Activated naive CD8-positive, alpha-beta T cell treated with anti-CD3 and anti-CD28 coated beads, Interleukin-2, amount 50 U/mL, for 24 hours (primary cell): Measurements from ENCODE around the gene CYTH3.
"Not testable (repeated sequence)": the region's sequence is repeated elsewhere in the genome, so short reads cannot be mapped to it uniquely, and the experiment has no call there.

ENCODE experiments used
- ATAC-seq: fragments of 150-1000 bp; cut with Tn5 transposase; one replicate; pipeline ENCODE4 v1.10.0; 2021
- DNase-seq: peaks from one replicate; pipeline ENCODE4 v3.0.0; 2021
- H3K27ac Mint-ChIP-seq: one replicate; pipeline ENCODE4 v1.8.0; 2021; ENCODE audit warnings: mild to moderate bottlenecking, mixed read lengths
- H3K27me3 Mint-ChIP-seq: one replicate; pipeline ENCODE4 v1.8.0; 2021; ENCODE audit warnings: mixed read lengths
- H3K36me3 Mint-ChIP-seq: one replicate; pipeline ENCODE4 v1.8.0; 2021; ENCODE audit warnings: low read depth, mixed read lengths
- H3K4me1 Mint-ChIP-seq: one replicate; pipeline ENCODE4 v1.8.0; 2021; ENCODE audit warnings: mixed read lengths
- H3K4me3 Mint-ChIP-seq: one replicate; pipeline ENCODE4 v1.8.0; 2021; ENCODE audit warnings: mild to moderate bottlenecking, moderate library complexity, mixed read lengths
- H3K9me3 Mint-ChIP-seq: one replicate; pipeline ENCODE4 v1.8.0; 2021; ENCODE audit warnings: mixed read lengths

CYTH3 gene, protein sequence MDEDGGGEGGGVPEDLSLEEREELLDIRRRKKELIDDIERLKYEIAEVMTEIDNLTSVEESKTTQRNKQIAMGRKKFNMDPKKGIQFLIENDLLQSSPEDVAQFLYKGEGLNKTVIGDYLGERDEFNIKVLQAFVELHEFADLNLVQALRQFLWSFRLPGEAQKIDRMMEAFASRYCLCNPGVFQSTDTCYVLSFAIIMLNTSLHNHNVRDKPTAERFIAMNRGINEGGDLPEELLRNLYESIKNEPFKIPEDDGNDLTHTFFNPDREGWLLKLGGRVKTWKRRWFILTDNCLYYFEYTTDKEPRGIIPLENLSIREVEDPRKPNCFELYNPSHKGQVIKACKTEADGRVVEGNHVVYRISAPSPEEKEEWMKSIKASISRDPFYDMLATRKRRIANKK

GRCh38 chr7:6272481-6273323 is at the start of gene CYTH3:
Gene CYTH3, minus strand, starts transcription at chr7:6272624. Its CDS starts 117 bp downstream, at chr7:6272507.
- no peaks in the 10 kb centered on the region for H3K36me3 Mint-ChIP-seq
- no peaks in the 10 kb centered on the region for H3K9me3 Mint-ChIP-seq
- H3K27me3 Mint-ChIP-seq: peaks cover 23% of the 10 kb centered on the region
- H3K27ac Mint-ChIP-seq: peak within 1 kb of the TSS; percentile 59
- peaks cover 22% of the 10 kb centered on the region for H3K4me1 Mint-ChIP-seq
- DNase-seq (peak; percentile 83), ATAC-seq (peak; percentile 83)
- H3K4me3 Mint-ChIP-seq: peak within 1 kb of the TSS; percentile 83

DNA sequence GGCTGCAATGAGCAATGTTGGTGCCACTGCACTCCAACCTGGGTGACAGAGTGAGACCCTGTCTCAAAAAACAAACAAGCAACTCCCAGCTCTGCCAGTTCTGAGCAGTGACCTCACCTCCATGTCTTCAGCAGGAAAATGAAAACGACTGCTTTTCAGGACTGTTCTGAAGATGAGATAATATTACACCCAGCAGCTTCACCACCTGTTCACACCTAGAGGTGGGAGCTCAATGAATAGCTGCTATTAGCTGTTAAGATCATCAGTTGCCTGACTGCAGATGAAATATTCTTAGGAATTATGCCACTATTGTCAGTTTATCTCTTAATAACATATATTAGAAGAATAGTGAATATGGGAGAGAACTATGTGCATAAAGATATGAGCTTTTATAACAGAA is 48.4 kb upstream of the CYTH3 start:
- no peaks in the 10 kb centered on the region for H3K9me3 Mint-ChIP-seq
- DNase-seq (no peak), ATAC-seq (no peak)
- no peaks in the 10 kb centered on the region for H3K36me3 Mint-ChIP-seq
- no peak overlapping the region for H3K4me3 Mint-ChIP-seq
- peaks cover 13% of the 10 kb centered on the region for H3K4me1 Mint-ChIP-seq
- no peaks in the 10 kb centered on the region for H3K27me3 Mint-ChIP-seq
- H3K27ac Mint-ChIP-seq: no peak overlapping the region

- Mint-ChIP-seq H3K27ac (no peak overlapping the region), H3K9me3 (no peaks in the 10 kb centered on the region), H3K4me3 (no peak overlapping the region), H3K27me3 (no peaks in the 10 kb centered on the region), H3K36me3 (no peaks in the 10 kb centered on the region), H3K4me1 (peaks cover 11% of the 10 kb centered on the region)
- ATAC-seq: peak; percentile 69
- DNase-seq: peak; percentile 28
Measured at GRCh38 chr7:6317797-6318438, 45.5 kb upstream of the CYTH3 start.

DNA sequence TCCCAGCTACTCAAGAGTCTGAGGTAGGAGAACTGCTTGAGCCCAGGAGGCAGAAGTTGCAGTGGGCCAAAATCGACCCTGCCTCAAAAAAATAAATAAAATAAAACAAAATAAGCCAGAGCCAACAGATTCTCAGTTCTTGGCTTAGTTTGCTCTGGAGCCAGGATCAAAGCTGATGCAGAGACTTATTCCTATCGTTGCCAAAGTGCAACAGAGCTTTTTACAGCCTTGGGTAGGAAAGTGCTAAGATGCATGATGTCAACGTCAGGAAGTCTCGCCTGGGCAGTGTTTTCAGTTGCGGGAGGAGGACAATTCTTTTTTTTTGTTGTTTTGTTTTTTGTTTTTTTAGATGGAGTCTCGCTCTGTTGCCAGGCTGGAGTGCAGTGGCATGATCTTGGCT is 43.8 kb upstream of the CYTH3 start:
- ATAC-seq (no peak), DNase-seq (no peak)
- no peaks in the 10 kb centered on the region for H3K36me3 Mint-ChIP-seq
- H3K27ac Mint-ChIP-seq: no peak overlapping the region
- peaks cover 10% of the 10 kb centered on the region for H3K4me1 Mint-ChIP-seq
- H3K4me3 Mint-ChIP-seq: no peak overlapping the region
- H3K27me3 Mint-ChIP-seq: no peaks in the 10 kb centered on the region
- no peaks in the 10 kb centered on the region for H3K9me3 Mint-ChIP-seq

- Mint-ChIP-seq H3K4me1 (peaks cover 10% of the 10 kb centered on the region), H3K27me3 (no peaks in the 10 kb centered on the region), H3K27ac (no peak overlapping the region), H3K4me3 (no peak overlapping the region), H3K36me3 (no peaks in the 10 kb centered on the region), H3K9me3 (no peaks in the 10 kb centered on the region)
- no peak for ATAC-seq
- no peak for DNase-seq
Measured at GRCh38 chr7:6315746-6316145, 43.3 kb upstream of the CYTH3 start.

GRCh38 chr7:6310271-6310993 is 38.0 kb upstream of the CYTH3 start:
- DNase-seq (no peak), ATAC-seq (no peak)
- no peaks in the 10 kb centered on the region for H3K27me3 Mint-ChIP-seq
- no peak overlapping the region for H3K4me3 Mint-ChIP-seq
- no peaks in the 10 kb centered on the region for H3K4me1 Mint-ChIP-seq
- H3K9me3 Mint-ChIP-seq: no peaks in the 10 kb centered on the region
- H3K27ac Mint-ChIP-seq: no peak overlapping the region
- no peaks in the 10 kb centered on the region for H3K36me3 Mint-ChIP-seq

DNA sequence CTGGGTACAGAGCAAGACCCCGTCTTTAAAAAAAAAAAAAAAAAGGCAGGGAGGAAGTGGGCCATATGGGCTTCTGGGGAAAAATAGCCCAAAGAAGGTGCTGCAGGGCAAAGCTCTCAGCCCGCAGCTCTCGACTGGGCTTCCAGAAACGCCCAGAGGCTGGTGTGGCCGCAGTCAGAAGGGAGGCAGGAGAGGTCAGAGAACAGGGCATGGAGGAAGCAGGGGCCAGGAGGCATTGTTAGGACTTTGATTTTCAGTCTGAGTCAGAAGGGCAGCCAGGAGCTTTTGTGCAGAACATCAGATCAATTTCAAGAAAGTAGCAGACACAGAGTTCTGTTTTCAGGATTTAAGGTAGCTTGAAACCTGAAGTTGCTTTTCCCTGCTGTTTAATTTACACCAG is 35.3 kb upstream of the CYTH3 start:
- Mint-ChIP-seq H3K4me1 (no peaks in the 10 kb centered on the region), H3K36me3 (no peaks in the 10 kb centered on the region), H3K27ac (no peak overlapping the region), H3K27me3 (no peaks in the 10 kb centered on the region), H3K9me3 (no peaks in the 10 kb centered on the region), H3K4me3 (no peak overlapping the region)
- ATAC-seq: no peak
- DNase-seq: no peak

DNA sequence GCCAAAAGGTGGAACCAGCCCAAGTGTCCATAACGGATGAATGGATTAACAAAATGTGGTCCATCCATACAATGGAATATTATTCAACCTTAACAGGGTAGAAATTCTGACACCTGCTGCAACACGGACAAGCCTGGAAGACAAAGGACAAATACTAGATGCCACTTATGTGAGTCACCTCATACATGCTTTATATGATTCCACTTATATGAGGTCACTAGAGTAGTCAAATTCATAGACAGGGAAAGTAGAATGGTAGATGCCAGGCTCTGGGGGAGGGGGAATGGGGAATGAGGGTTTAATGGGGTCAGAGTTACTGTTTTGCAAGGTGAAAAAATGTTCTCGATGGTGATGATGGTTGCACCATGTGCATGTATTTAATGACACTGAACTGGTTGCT is 34.0 kb upstream of the CYTH3 start:
- Mint-ChIP-seq H3K9me3 (no peaks in the 10 kb centered on the region), H3K27ac (no peak overlapping the region), H3K36me3 (no peaks in the 10 kb centered on the region), H3K4me1 (no peaks in the 10 kb centered on the region), H3K4me3 (no peak overlapping the region), H3K27me3 (no peaks in the 10 kb centered on the region)
- no peak for DNase-seq
- no peak for ATAC-seq

DNA sequence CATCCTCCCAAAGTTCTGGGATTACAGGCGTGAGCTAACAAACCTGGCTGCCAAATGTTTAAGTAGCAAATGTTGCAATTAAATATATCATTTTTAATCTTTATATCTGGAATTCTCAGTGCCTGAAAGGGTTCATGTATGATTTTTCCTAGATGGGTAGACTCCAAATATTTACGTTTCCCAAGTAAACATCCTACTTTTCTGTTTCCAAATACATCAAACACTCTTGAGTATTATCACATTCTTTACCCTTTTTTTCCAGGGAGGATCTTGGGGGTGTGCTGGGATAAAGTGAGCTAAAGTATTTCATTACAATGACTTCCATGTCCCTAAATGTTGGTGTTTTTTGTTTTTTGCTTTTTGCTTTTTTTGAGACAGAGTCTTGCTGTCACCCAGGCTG is 32.9 kb upstream of the CYTH3 start:
- no peak for ATAC-seq
- no peak overlapping the region for H3K4me3 Mint-ChIP-seq
- no peaks in the 10 kb centered on the region for H3K36me3 Mint-ChIP-seq
- no peaks in the 10 kb centered on the region for H3K4me1 Mint-ChIP-seq
- no peaks in the 10 kb centered on the region for H3K27me3 Mint-ChIP-seq
- no peak overlapping the region for H3K27ac Mint-ChIP-seq
- H3K9me3 Mint-ChIP-seq: no peaks in the 10 kb centered on the region
- no peak for DNase-seq

DNA sequence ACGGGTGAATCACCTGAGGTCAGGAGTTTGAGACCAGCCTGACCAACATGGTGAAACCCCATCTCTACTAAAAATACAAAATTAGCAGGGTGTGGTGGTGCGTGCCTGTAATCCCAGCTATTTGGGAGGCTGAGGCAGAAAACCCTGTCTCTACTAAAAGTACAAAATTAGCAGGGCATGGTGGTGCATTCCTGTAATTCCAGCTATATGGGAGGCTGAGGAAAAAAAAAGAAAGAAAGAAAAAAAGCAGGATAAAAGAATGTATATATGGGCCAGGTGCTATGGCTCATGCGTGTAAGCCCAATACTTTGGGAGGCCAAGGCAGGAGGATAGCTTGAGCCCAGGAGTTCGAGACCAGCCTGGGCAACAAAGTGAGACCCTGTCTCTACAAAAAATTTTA is 29.0 kb upstream of the CYTH3 start:
- not testable (repeated sequence) for H3K36me3 Mint-ChIP-seq, H3K4me3 Mint-ChIP-seq, H3K27ac Mint-ChIP-seq, H3K27me3 Mint-ChIP-seq, DNase-seq, H3K9me3 Mint-ChIP-seq, ATAC-seq, H3K4me1 Mint-ChIP-seq

- ATAC-seq (no peak), DNase-seq (no peak)
- H3K36me3 Mint-ChIP-seq: no peaks in the 10 kb centered on the region
- no peaks in the 10 kb centered on the region for H3K27me3 Mint-ChIP-seq
- H3K27ac Mint-ChIP-seq: no peak overlapping the region
- H3K9me3 Mint-ChIP-seq: no peaks in the 10 kb centered on the region
- H3K4me3 Mint-ChIP-seq: no peak overlapping the region
- H3K4me1 Mint-ChIP-seq: no peaks in the 10 kb centered on the region
Measured at GRCh38 chr7:6299774-6300173, 27.4 kb upstream of the CYTH3 start.

GRCh38 chr7:6294839-6295238 is 22.4 kb upstream of the CYTH3 start:
- DNase-seq (no peak), ATAC-seq (no peak)
- Mint-ChIP-seq H3K9me3 (no peaks in the 10 kb centered on the region), H3K4me1 (peaks cover 4% of the 10 kb centered on the region), H3K4me3 (no peak overlapping the region), H3K27me3 (no peaks in the 10 kb centered on the region), H3K36me3 (no peaks in the 10 kb centered on the region), H3K27ac (no peak overlapping the region)

- Mint-ChIP-seq H3K36me3 (no peaks in the 10 kb centered on the region), H3K4me3 (no peak overlapping the region), H3K9me3 (no peaks in the 10 kb centered on the region), H3K27me3 (no peaks in the 10 kb centered on the region), H3K27ac (no peak overlapping the region), H3K4me1 (peaks cover 4% of the 10 kb centered on the region)
- ATAC-seq (no peak), DNase-seq (no peak)
Measured at GRCh38 chr7:6293202-6293601, 20.8 kb upstream of the CYTH3 start.

DNA sequence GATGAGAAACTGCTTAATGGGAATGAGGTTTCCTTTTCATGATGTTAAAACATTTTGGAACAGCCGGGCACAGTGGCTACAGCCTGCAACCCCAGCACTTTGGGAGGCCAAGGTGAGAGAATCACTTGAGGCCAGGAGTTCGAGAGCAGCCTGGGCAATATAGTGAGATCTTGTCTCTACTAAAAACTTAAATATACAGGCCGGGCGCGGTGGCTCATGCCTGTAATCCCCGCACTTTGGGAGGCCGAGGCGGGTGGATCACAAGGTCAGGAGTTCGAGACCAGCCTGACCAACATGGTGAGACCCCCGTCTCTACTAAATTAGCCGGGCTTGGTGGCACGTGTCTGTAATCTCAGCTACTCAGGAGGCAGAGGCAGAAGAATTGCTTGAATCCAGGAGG is 19.5 kb upstream of the CYTH3 start:
- not testable (repeated sequence) for ATAC-seq, H3K9me3 Mint-ChIP-seq, H3K27ac Mint-ChIP-seq, DNase-seq, H3K27me3 Mint-ChIP-seq, H3K36me3 Mint-ChIP-seq, H3K4me3 Mint-ChIP-seq, H3K4me1 Mint-ChIP-seq
